K562 (cell line): ENCODE results near the gene HTR3E. TPM values are rescaled to one million over a fixed set of nuclear protein-coding genes. Genes with fewer than 3 reads are reported as not detected.

Source experiments
- ATAC-seq: fragments of 200-7000 bp; cut with Tn5 transposase; 3 replicates; pipeline ENCODE4 v1.9.1; 2020; ENCODE audit warnings: moderate library complexity
- BruUV-seq: library from RNA; stranded (reverse); fragments of 400-500 nt; replicated peaks from 2 replicates; lab custom pipeline; 2021; lab: Mats Ljungman, UMichigan
- CTCF ChIA-PET: fragments of 300-600 bp; formaldehyde crosslinking; extraction: SDS; loops from one replicate; lab custom pipeline; 2021; ENCODE audit warnings: low intra/inter-chr PET ratio; lab: Yijun Ruan, JAX
- POLR2A ChIA-PET: fragments of 300-600, 350-650 bp; sonication (Branson Sonifier 250); formaldehyde crosslinking; extraction: SDS; loops from one replicate; lab custom pipeline; 2021; ENCODE audit warnings: antibody characterized with exemption, inconsistent platforms; lab: Yijun Ruan, JAX
- DNase-seq, 4 experiments: peaks; one replicate each; pipeline versions ENCODE4 v3.0.0 to v3.0.0-alpha.2; 2011 to 2018; ENCODE audit warnings: low spot score in 3 of 4, mixed read lengths in 3 of 4; ENCODE audit errors: extremely low read depth in 1 of 4
- FAIRE-seq: peaks from 2 replicates; lab custom pipeline; 2011; peaks lifted over from hg19 to GRCh38; lab: Jason Lieb, UNC
- H2AFZ ChIP-seq: 2 replicates; pipeline ENCODE4 v1.6.0; 2011; ENCODE audit warnings: low read depth, low read length, control low read depth, inconsistent platforms
- H3K27ac ChIP-seq: fragments of 200-600 bp; 3 replicates; pipeline ENCODE4 v1.8.0; 2011; ENCODE audit warnings: low read depth, mild to moderate bottlenecking, control low read depth, inconsistent platforms, low read length, moderate library complexity, mixed read lengths; ENCODE audit errors: extremely low read depth
- H3K27me3 ChIP-seq, 2 experiments: fragments of 300-600 bp in 1 of 2; 2 replicates in 1 of 2; 3 replicates in 1 of 2; pipeline versions ENCODE4 v1.6.0 to v1.8.0; 2011; ENCODE audit warnings: inconsistent platforms in 2 of 2, low read length in 2 of 2, mild to moderate bottlenecking in 1 of 2, mixed read lengths in 1 of 2, moderate library complexity in 1 of 2; ENCODE audit not compliant: control insufficient read depth in 2 of 2, insufficient read depth in 2 of 2
- H3K36me3 ChIP-seq: fragments of 300-600 bp; 3 replicates; pipeline ENCODE4 v1.8.0; 2011; ENCODE audit warnings: mild to moderate bottlenecking, low read length, inconsistent platforms; ENCODE audit not compliant: control insufficient read depth, insufficient read depth
- H3K4me1 ChIP-seq, 2 experiments: fragments of 200-600 bp in 1 of 2; replicated peaks in 1 of 2; 2 replicates in 1 of 2; 3 replicates in 1 of 2; pipeline versions ENCODE4 v1.5.1 to v1.8.0; 2011; ENCODE audit warnings: inconsistent platforms in 2 of 2, low read length in 2 of 2, mild to moderate bottlenecking in 1 of 2, mixed read lengths in 1 of 2, moderate library complexity in 1 of 2; ENCODE audit not compliant: control insufficient read depth in 2 of 2, insufficient read depth in 2 of 2
- H3K4me2 ChIP-seq: 2 replicates; pipeline ENCODE4 v1.6.1; 2011; ENCODE audit warnings: low read length, control low read depth, inconsistent platforms, mixed read lengths; ENCODE audit not compliant: insufficient read depth
- H3K4me3 ChIP-seq: fragments of 200-600 bp; sonication (generic), shearing (Covaris generic); 2 replicates; pipeline ENCODE4 v1.5.1; 2016; ENCODE audit warnings: control low read depth, inconsistent platforms
- H3K79me2 ChIP-seq: fragments of 200-600 bp; 3 replicates; pipeline ENCODE4 v1.8.0; 2011; ENCODE audit warnings: low read length, inconsistent platforms; ENCODE audit not compliant: control insufficient read depth, insufficient read depth
- H3K9ac ChIP-seq, 2 experiments: 2 replicates each; pipeline versions ENCODE4 v1.6.0 to v1.6.1; 2011; ENCODE audit warnings: low read depth in 2 of 2, low read length in 2 of 2, control low read depth in 1 of 2, inconsistent platforms in 1 of 2, mild to moderate bottlenecking in 1 of 2, mixed read lengths in 1 of 2; ENCODE audit not compliant: insufficient read depth in 1 of 2
- H3K9me1 ChIP-seq: one replicate; pipeline ENCODE4 v1.6.0; 2011; ENCODE audit warnings: inconsistent platforms, mild to moderate bottlenecking, low read length, moderate library complexity; ENCODE audit not compliant: control insufficient read depth, insufficient read depth
- H3K9me3 ChIP-seq: replicated peaks from 2 replicates; pipeline ENCODE4 v1.5.1; 2011; ENCODE audit warnings: low read depth, low read length, inconsistent platforms; ENCODE audit not compliant: control insufficient read depth, insufficient read depth
- H4K20me1 ChIP-seq: replicated peaks from 2 replicates; pipeline ENCODE4 v1.6.1; 2011; ENCODE audit warnings: low read length, inconsistent platforms, mixed read lengths; ENCODE audit not compliant: control insufficient read depth, insufficient read depth
- GABPB1 ChIP-seq: sonication (generic); formaldehyde crosslinking; IDR thresholded peaks from 2 replicates; pipeline ENCODE4 v1.8.0; 2022; ENCODE audit warnings: mild to moderate bottlenecking, missing genetic modification reagents
- IRF1 ChIP-seq: sonication (generic); formaldehyde crosslinking; IDR thresholded peaks from 2 replicates; pipeline ENCODE4 v1.8.0; 2022; ENCODE audit warnings: missing genetic modification reagents, mild to moderate bottlenecking, borderline replicate concordance
- KLF13 ChIP-seq: fragments of 450-650 bp; IDR thresholded peaks from 2 replicates; pipeline ENCODE4 v1.6.1; 2016; ENCODE audit warnings: missing genetic modification characterization, low read depth, mild to moderate bottlenecking, missing compliant biosample characterization, moderate library complexity, borderline replicate concordance
- ZNF263 ChIP-seq: sonication (generic); formaldehyde crosslinking; IDR thresholded peaks from 2 replicates; pipeline ENCODE4 v1.8.0; 2022; ENCODE audit warnings: mild to moderate bottlenecking, missing genetic modification reagents, borderline replicate concordance
- WGBS: fragments of 100-300 bp; shearing (Covaris generic); methylation state at CpG from one replicate; pipeline ENCODE4 v1.1.6; 2016; ENCODE audit warnings: low coverage, mixed read lengths; ENCODE audit not compliant: insufficient coverage; ENCODE audit errors: missing lambda C conversion rate; 5-methylcytosine and 5-hydroxymethylcytosine counted together
- in situ Hi-C: fragments of 300-500 bp; cut with MboI; formaldehyde crosslinking; loops from 4 replicates; pipeline ENCODE4 v1.15.0; 2018; ENCODE audit warnings: inconsistent platforms, mixed read lengths
- intact Hi-C: fragments of 100-400 bp; cut with micrococcal nuclease; formaldehyde crosslinking; loops from 2 replicates; pipeline ENCODE4 v1.14.2; 2022
- polyA plus RNA-seq, 8 experiments: library from polyadenylated mRNA; depleted of rRNA in 4 of 8; stranded (reverse) in 5 of 8; unstranded in 3 of 8; fragments of >200 nt; fragmentation: Nextera tagmentation in 2 of 8; fragmentation: Illumina TruSeq in 1 of 8; extraction: Ambion mirVana in 2 of 8; extraction: Trizol in 1 of 8; gene quantifications; 2 replicates each; pipeline versions ENCODE4 v1.2.1 to v1.2.3, GENCODE V29; 2011 to 2014; ENCODE audit warnings: inconsistent platforms in 1 of 8, missing spikeins in 1 of 8
- total RNA-seq, 7 experiments: library from RNA; depleted of rRNA in 6 of 7; stranded (reverse); fragments of >200 nt in 6 of 7; fragmentation: Illumina TruSeq in 2 of 7; extraction: Trizol in 2 of 7; gene quantifications; 2 replicates each; pipeline versions ENCODE4 v1.2.1 to v1.2.3, GENCODE V29; 2011 to 2021; ENCODE audit warnings: low replicate concordance in 1 of 7
- TF ChIP-seq, protein P1 (sequence below): fragments of 450-650 bp; IDR thresholded peaks from 2 replicates; pipeline ENCODE4 v1.6.1; 2014; ENCODE audit warnings: low read depth, mild to moderate bottlenecking, moderate library complexity, borderline replicate concordance
- TF ChIP-seq, protein P2 (sequence below): fragments of 450-650 bp; formaldehyde crosslinking; IDR thresholded peaks from 2 replicates; pipeline ENCODE4 v1.4.0; 2020; ENCODE audit warnings: mild to moderate bottlenecking, moderate library complexity

HTR3E gene
- total and polyA plus RNA-seq, 9 of the 15 experiments (the other 6 are each of a cell fraction or from before 2014, with no cell fraction given), result not detected

DNA sequence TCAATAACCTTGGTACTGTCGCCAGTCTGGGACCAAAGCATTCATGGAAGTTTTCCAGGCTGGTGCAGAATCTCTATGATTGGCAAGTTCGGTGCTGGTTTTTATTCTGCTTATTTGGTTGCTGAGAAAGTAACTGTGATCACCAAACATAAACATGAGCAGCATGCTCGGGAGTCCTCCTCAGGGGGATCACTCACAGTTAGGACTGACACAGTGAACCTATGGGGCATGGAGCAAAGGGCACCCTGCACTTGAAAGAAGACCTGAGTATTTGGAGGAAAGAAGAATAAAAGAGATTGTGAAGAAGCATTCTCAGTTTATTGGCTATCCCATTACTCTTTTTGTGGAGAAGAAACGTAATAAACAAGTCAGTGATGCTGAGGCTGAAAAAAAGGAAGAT is 19.2 kb downstream of the HTR3E start:
- Histone ChIP-seq H3K27me3 (peaks cover 0 to 4% of the 10 kb centered on the region in 2 experiments; a peak in 1 of 5 replicates), H3K27ac (no peak overlapping the region), H3K4me1 (no peaks in the 10 kb centered on the region; a peak in 1 of 5 replicates), H2AFZ (no peak overlapping the region), H3K4me2 (no peak overlapping the region), H3K79me2 (no peaks in the 10 kb centered on the region), H3K9ac (no peak overlapping the region), H3K4me3 (no peak overlapping the region), H3K36me3 (no peaks in the 10 kb centered on the region), H3K9me3 (no peaks in the 10 kb centered on the region), H4K20me1 (no peaks in the 10 kb centered on the region), H3K9me1 (no peaks in the 10 kb centered on the region)
- in situ Hi-C loops (loop anchor here (5.0 kb wide), 1 partner anchor 219 kb away; no protein-coding TSS in a partner anchor), intact Hi-C loops (loop anchor here (2.0 to 5.0 kb wide), 2 partner anchors 74 to 221 kb away; no protein-coding TSS in a partner anchor)
- no peak for FAIRE-seq
- ATAC-seq, result no peak
- no peak for DNase-seq
- ChIA-PET CTCF (no interaction called here), POLR2A (no interaction called here)
- no TSS peak for BruUV-seq
- 4% methylated on average over 4 of the region's 4 CpGs for WGBS
- peak; percentile 67; the same call in 1 of the 2 replicates for TF ChIP-seq ZNF263 (CRISPR knock-in tag)
- TF ChIP-seq GABPB1 (CRISPR knock-in tag), result no peak
- no peak for TF ChIP-seq KLF13 (tag)
- TF ChIP-seq, all 486 proteins: peak for 1

- intact Hi-C loops, result loop anchor here (2.0 to 5.0 kb wide), 2 partner anchors 75 to 223 kb away; no protein-coding TSS in a partner anchor
- Histone ChIP-seq H4K20me1 (no peaks in the 10 kb centered on the region), H3K9me1 (no peaks in the 10 kb centered on the region), H3K79me2 (no peaks in the 10 kb centered on the region), H3K9ac (no peak overlapping the region), H3K27me3 (peaks cover 0 to 4% of the 10 kb centered on the region in 2 experiments; a peak in 1 of 5 replicates), H3K4me3 (no peak overlapping the region), H2AFZ (no peak overlapping the region), H3K9me3 (no peaks in the 10 kb centered on the region), H3K4me2 (no peak overlapping the region), H3K36me3 (no peaks in the 10 kb centered on the region), H3K27ac (no peak overlapping the region), H3K4me1 (no peaks in the 10 kb centered on the region; a peak in 1 of 5 replicates)
- BruUV-seq, result no TSS peak
- peak in 1 of 4 experiments; percentile 20 for DNase-seq
- in situ Hi-C loops, result loop anchor here (5.0 kb wide), 1 partner anchor 220 kb away; no protein-coding TSS in a partner anchor
- peak; percentile 72 for ATAC-seq
- ChIA-PET POLR2A (interaction anchor here (0.8 to 1.1 kb wide), 2 partner anchors 8 to 10 kb away, joined by 3 read pairs; no protein-coding TSS in a partner anchor), CTCF (no interaction called here)
- WGBS, result 7% methylated on average over 6 of the region's 6 CpGs
- FAIRE-seq, result peak; percentile 51
- TF ChIP-seq, protein P1, sequence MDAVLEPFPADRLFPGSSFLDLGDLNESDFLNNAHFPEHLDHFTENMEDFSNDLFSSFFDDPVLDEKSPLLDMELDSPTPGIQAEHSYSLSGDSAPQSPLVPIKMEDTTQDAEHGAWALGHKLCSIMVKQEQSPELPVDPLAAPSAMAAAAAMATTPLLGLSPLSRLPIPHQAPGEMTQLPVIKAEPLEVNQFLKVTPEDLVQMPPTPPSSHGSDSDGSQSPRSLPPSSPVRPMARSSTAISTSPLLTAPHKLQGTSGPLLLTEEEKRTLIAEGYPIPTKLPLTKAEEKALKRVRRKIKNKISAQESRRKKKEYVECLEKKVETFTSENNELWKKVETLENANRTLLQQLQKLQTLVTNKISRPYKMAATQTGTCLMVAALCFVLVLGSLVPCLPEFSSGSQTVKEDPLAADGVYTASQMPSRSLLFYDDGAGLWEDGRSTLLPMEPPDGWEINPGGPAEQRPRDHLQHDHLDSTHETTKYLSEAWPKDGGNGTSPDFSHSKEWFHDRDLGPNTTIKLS, result 0 out of 2 replicates have a peak, but pooled peaks have one; percentile 6
- TF ChIP-seq, protein P2, sequence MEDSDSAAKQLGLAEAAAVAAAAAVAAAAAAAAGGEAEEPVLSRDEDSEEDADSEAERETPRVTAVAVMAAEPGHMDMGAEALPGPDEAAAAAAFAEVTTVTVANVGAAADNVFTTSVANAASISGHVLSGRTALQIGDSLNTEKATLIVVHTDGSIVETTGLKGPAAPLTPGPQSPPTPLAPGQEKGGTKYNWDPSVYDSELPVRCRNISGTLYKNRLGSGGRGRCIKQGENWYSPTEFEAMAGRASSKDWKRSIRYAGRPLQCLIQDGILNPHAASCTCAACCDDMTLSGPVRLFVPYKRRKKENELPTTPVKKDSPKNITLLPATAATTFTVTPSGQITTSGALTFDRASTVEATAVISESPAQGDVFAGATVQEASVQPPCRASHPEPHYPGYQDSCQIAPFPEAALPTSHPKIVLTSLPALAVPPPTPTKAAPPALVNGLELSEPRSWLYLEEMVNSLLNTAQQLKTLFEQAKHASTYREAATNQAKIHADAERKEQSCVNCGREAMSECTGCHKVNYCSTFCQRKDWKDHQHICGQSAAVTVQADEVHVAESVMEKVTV (CRISPR knock-in tag), result peak; percentile 33; the same call in 1 of the 2 replicates
- no peak for TF ChIP-seq IRF1 (CRISPR knock-in tag)
Measured at GRCh38 chr3:184117636-184118035, 20.8 kb downstream of the HTR3E start.
